Neural cell (in vitro differentiated cells): Measurements from ENCODE around the gene ELK3.

Experiments used
- CTCF ChIP-seq: fragments of 450-650 bp; IDR thresholded peaks from 2 replicates; pipeline ENCODE4 v1.5.1; 2014; ENCODE audit warnings: antibody characterized with exemption, mild to moderate bottlenecking, moderate library complexity; ENCODE audit not compliant: poor library complexity, severe bottlenecking
- EP300 ChIP-seq: fragments of 450-650 bp; conservative IDR thresholded peaks from 2 replicates; pipeline ENCODE4 v1.6.1; 2014; ENCODE audit warnings: antibody characterized with exemption, mild to moderate bottlenecking, moderate library complexity; ENCODE audit not compliant: poor library complexity, severe bottlenecking
- EZH2 ChIP-seq: fragments of 200-600, 300-800 bp; shearing (Covaris generic), sonication (generic); IDR thresholded peaks from 2 replicates; pipeline ENCODE4 v1.6.1; 2014; ENCODE audit warnings: antibody characterized with exemption, low read length, borderline replicate concordance, mild to moderate bottlenecking; ENCODE audit not compliant: insufficient read depth, poor library complexity, severe bottlenecking
- POLR2AphosphoS5 ChIP-seq: IDR thresholded peaks from 2 replicates; pipeline ENCODE4 v1.6.1; 2012
- RAD21 ChIP-seq: fragments of 450-650 bp; conservative IDR thresholded peaks from 2 replicates; pipeline ENCODE4 v1.6.1; 2014; ENCODE audit warnings: antibody characterized with exemption, mild to moderate bottlenecking, moderate library complexity
- REST ChIP-seq: IDR thresholded peaks from 2 replicates; pipeline ENCODE4 v1.6.1; 2012; ENCODE audit warnings: borderline replicate concordance
- TAF1 ChIP-seq: IDR thresholded peaks from 2 replicates; pipeline ENCODE4 v1.6.1; 2012; ENCODE audit warnings: low read depth

- TF ChIP-seq CTCF (no peak), EP300 (no peak), EZH2 (no peak), POLR2AphosphoS5 (no peak), RAD21 (no peak), REST (no peak), TAF1 (no peak)
Measured at GRCh38 chr12:96170762-96171161, 23.4 kb upstream of the ELK3 start.
